Esophagus muscularis mucosa (tissue), 4 donors: ENCODE measurements around the gene CFB. TPM values are rescaled to one million over a fixed set of nuclear protein-coding genes. Genes with fewer than 3 reads are reported as not detected.
"Not testable (repeated sequence)": the region's sequence is repeated elsewhere in the genome, so short reads cannot be mapped to it uniquely, and the experiment has no call there.

ENCODE experiments used
- DNase-seq: peaks from one replicate; pipeline ENCODE4 v3.0.0-alpha.2; 2017; ENCODE audit errors: extremely low spot score
- H3K27ac ChIP-seq, 4 donors: fragments of 200-600 bp; sonication (generic); replicated peaks in 1 of 4; 1 replicate in 3 of 4; 2 replicates in 1 of 4; pipeline ENCODE4 v1.5.1; 2016 to 2019; ENCODE audit warnings: mild to moderate bottlenecking in 1 of 4
- H3K27me3 ChIP-seq, 4 donors: fragments of 200-600 bp; sonication (generic); one replicate each; pipeline versions ENCODE4 v1.5.1 to v1.6.0; 2016 to 2019
- H3K36me3 ChIP-seq, 4 donors: fragments of 200-600 bp; sonication (generic); one replicate each; pipeline ENCODE4 v1.5.1; 2016 to 2019
- H3K4me1 ChIP-seq, 4 donors: fragments of 200-600 bp; sonication (generic); one replicate each; pipeline ENCODE4 v1.5.1; 2016 to 2019
- H3K4me3 ChIP-seq, 4 donors: fragments of 200-600 bp; sonication (generic); 1 replicate in 2 of 4; 2 replicates in 2 of 4; pipeline ENCODE4 v1.5.1; 2016 to 2019; ENCODE audit warnings: mild to moderate bottlenecking in 4 of 4, moderate library complexity in 1 of 4
- H3K9me3 ChIP-seq, 4 donors: fragments of 200-600 bp; sonication (generic); 1 replicate in 3 of 4; 2 replicates in 1 of 4; pipeline ENCODE4 v1.5.1; 2016 to 2019
- EP300 ChIP-seq: sonication (generic); formaldehyde crosslinking; IDR thresholded peaks from one replicate; pipeline ENCODE4 v1.6.1; 2017; ENCODE audit warnings: antibody characterized with exemption
- POLR2A ChIP-seq: fragments of 450-650 bp; IDR thresholded peaks from one replicate; pipeline ENCODE4 v1.6.1; 2017; ENCODE audit warnings: antibody characterized with exemption, moderate library complexity, mild to moderate bottlenecking, low read depth
- POLR2AphosphoS5 ChIP-seq, 2 donors: sonication (generic); formaldehyde crosslinking; IDR thresholded peaks; one replicate each; pipeline ENCODE4 v1.6.1; 2017; ENCODE audit warnings: antibody characterized with exemption in 2 of 2
- WGBS: methylation state at CpG from one replicate; pipeline ENCODE4 v1.1.5; 2018; 5-methylcytosine and 5-hydroxymethylcytosine counted together
- intact Hi-C: fragments of 100-400 bp; cut with DNase I; formaldehyde crosslinking; loops from one replicate; pipeline ENCODE4 v1.15.1; 2023
- small RNA-seq, 3 donors: library from RNA; depleted of rRNA; stranded (forward); fragments of <200 nt; gene quantifications; one replicate each; pipeline ENCODE3, GENCODE V24; 2016
- total RNA-seq, 4 donors: library from RNA; depleted of rRNA; stranded (reverse); fragments of >200 nt; gene quantifications; one replicate each; pipeline versions ENCODE4 v1.1.0 to v1.2.1, GENCODE V29; 2016
- TF ChIP-seq, protein P1 (sequence below), 3 experiments: fragments of 200-600 bp in 2 of 3; fragments of 450-650 bp in 1 of 3; sonication (generic) in 2 of 3; IDR thresholded peaks; one replicate each; pipeline ENCODE4 v1.5.1; 2017 to 2019; ENCODE audit warnings: antibody characterized with exemption in 3 of 3, mild to moderate bottlenecking in 2 of 3, moderate library complexity in 1 of 3

CFB gene
- total RNA-seq, 4 donors from 2014 or later: 11.6 to 28.7 (median 12.7) TPM

GRCh38 chr6:31979238-31979898, 33.5 kb downstream of the CFB start:
- peaks cover 0 to 27% (median 17%) of the 10 kb centered on the region in 4 donors for H3K36me3 ChIP-seq
- H3K27me3 ChIP-seq: no peaks in the 10 kb centered on the region
- no peaks in the 10 kb centered on the region for H3K9me3 ChIP-seq
- H3K4me3 ChIP-seq: no peak overlapping the region
- no peak for DNase-seq
- H3K27ac ChIP-seq: no peak overlapping the region
- peaks cover 0 to 17% (median 0%) of the 10 kb centered on the region in 4 donors for H3K4me1 ChIP-seq
- TF ChIP-seq, protein P1, sequence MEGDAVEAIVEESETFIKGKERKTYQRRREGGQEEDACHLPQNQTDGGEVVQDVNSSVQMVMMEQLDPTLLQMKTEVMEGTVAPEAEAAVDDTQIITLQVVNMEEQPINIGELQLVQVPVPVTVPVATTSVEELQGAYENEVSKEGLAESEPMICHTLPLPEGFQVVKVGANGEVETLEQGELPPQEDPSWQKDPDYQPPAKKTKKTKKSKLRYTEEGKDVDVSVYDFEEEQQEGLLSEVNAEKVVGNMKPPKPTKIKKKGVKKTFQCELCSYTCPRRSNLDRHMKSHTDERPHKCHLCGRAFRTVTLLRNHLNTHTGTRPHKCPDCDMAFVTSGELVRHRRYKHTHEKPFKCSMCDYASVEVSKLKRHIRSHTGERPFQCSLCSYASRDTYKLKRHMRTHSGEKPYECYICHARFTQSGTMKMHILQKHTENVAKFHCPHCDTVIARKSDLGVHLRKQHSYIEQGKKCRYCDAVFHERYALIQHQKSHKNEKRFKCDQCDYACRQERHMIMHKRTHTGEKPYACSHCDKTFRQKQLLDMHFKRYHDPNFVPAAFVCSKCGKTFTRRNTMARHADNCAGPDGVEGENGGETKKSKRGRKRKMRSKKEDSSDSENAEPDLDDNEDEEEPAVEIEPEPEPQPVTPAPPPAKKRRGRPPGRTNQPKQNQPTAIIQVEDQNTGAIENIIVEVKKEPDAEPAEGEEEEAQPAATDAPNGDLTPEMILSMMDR (IDR thresholded peaks at IDR 0.05): no peak
- no peak for TF ChIP-seq POLR2A
- no peak for TF ChIP-seq POLR2AphosphoS5 (IDR thresholded peaks at IDR 0.05)
- TF ChIP-seq EP300: no peak
- WGBS: 94% methylated on average over 3 of the region's 3 CpGs
- intact Hi-C loops: no loop called here

DNA sequence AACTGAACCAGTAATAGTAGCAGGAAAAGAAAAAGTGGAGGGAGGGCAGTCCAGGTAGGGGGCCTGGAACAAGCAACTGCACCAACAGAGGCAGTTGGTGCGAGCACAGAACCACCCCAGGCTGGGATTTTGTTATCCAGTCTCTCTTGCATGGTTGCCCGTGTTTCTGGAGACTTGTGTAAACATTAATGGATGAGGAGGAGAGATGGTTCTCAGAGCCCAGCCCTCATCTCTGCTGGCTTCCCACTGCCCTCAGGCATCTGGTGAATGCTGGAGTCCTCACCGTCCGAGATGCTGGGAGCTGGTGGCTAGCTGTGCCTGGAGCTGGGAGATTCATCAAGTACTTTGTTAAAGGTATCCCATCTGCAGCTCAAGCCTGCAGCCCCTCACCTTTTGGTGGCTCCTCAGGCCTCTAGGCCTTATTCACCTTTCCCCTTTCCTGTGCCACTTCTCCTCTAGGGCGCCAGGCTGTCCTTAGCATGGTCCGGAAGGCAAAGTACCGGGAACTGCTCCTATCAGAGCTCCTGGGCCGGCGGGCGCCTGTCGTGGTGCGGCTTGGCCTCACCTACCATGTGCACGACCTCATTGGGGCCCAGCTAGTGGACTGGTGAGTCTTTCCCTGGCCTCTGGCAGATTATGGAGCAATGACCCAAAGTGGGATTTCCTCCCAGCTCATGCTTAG, 34.4 kb downstream of the CFB start:
- intact Hi-C loops, H3K9me3 ChIP-seq, H3K27me3 ChIP-seq, H3K4me3 ChIP-seq, H3K27ac ChIP-seq, DNase-seq: not testable (repeated sequence)
- peaks cover 0 to 27% (median 13%) of the 10 kb centered on the region in 4 donors for H3K36me3 ChIP-seq
- WGBS: 79% methylated on average over 8 of the region's 13 CpGs
- H3K4me1 ChIP-seq: peaks cover 0 to 13% (median 0%) of the 10 kb centered on the region in 4 donors

GRCh38 chr6:31980998-31981397, 35.1 kb downstream of the CFB start:
- H3K27ac ChIP-seq, DNase-seq, H3K9me3 ChIP-seq, intact Hi-C loops, H3K27me3 ChIP-seq, H3K4me3 ChIP-seq: not testable (repeated sequence)
- WGBS: no CpG with 5 or more reads among the region's 5 CpGs
- H3K4me1 ChIP-seq: peaks cover 0 to 13% (median 0%) of the 10 kb centered on the region in 4 donors
- peaks cover 0 to 27% (median 13%) of the 10 kb centered on the region in 4 donors for H3K36me3 ChIP-seq

DNA sequence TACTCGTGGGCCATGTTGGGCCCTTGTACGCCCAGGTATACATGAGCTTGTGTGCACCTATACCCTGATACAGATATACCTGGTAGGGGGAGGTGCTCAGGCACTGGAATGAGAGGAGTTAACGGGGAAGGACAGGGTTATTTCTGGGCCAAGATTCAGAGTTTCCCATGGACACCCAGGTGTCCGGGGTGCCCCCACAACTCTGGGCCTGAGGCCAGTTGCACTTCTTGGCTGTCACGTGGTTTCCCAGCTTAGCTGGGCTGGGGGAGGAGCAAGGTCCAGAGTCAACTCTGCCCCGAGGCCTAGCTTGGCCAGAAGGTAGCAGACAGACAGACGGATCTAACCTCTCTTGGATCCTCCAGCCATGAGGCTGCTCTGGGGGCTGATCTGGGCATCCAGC, 35.8 kb downstream of the CFB start, which contains the start of gene C4A:
C4A (plus strand) TSS at position 314 of the 400 bp plus-strand sequence; CDS start at position 365, 51 bp downstream.
- intact Hi-C loops, DNase-seq: not testable (repeated sequence)
- WGBS: no CpG with 5 or more reads among the region's 7 CpGs

DNA sequence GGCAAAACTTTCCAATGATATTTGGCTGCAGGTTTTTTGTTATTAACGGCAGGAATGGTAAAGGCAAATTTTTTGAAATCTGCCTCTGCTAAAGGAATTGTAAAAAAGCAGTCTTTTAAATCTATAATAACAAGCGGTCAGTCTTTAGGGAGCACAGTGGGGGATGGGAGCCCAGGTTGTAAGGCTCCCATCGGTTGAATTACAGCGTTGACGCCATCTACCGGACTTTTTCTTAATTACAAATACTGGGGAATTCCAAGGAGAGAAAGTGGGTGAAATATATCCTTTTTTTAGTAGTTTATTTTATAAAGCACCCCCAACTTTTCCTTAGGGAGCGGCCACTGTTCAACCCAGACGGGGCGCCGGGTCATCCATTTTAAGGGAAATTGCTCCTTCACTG, 43.5 kb downstream of the CFB start:
- H3K27me3 ChIP-seq, H3K36me3 ChIP-seq, DNase-seq, H3K9me3 ChIP-seq, H3K4me1 ChIP-seq, intact Hi-C loops, H3K27ac ChIP-seq, H3K4me3 ChIP-seq: not testable (repeated sequence)
- WGBS: no CpG with 5 or more reads among the region's 10 CpGs

More for the DNA sequence above, 35.8 kb downstream of the CFB start, which contains the start of gene C4A:
- not testable (repeated sequence) for H3K27ac ChIP-seq, H3K9me3 ChIP-seq, H3K4me3 ChIP-seq, H3K27me3 ChIP-seq
- Histone ChIP-seq H3K4me1 (peaks cover 0 to 13% (median 0%) of the 10 kb centered on the region in 4 donors), H3K36me3 (peaks cover 0 to 22% (median 13%) of the 10 kb centered on the region in 4 donors)

DNA sequence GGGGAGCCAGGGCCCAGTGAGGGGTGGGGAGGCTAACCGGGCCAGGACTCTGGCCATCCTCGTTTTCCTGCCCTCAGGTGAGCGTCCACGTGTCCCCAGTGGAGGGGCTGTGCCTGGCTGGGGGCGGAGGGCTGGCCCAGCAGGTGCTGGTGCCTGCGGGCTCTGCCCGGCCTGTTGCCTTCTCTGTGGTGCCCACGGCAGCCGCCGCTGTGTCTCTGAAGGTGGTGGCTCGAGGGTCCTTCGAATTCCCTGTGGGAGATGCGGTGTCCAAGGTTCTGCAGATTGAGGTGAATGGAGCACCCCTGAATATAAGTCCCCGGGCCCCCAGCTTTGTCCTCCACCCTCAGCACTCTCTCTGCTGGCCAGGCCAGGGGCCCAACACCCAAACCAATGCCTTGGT, 48.5 kb downstream of the CFB start:
- H3K4me3 ChIP-seq, H3K27ac ChIP-seq, intact Hi-C loops, H3K36me3 ChIP-seq, H3K4me1 ChIP-seq, DNase-seq, H3K27me3 ChIP-seq, H3K9me3 ChIP-seq: not testable (repeated sequence)
- WGBS: no CpG with 5 or more reads among the region's 14 CpGs

- H3K4me3 ChIP-seq, H3K4me1 ChIP-seq, intact Hi-C loops, DNase-seq, H3K27me3 ChIP-seq, H3K36me3 ChIP-seq, H3K9me3 ChIP-seq, H3K27ac ChIP-seq: not testable (repeated sequence)
- WGBS: no CpG with 5 or more reads among the region's 6 CpGs
Measured at GRCh38 chr6:31996385-31996784, 50.5 kb downstream of the CFB start.

Small RNAs within 50 kb of the gene (small RNA-seq; reads per million reads assigned to genes)
- gene AL645922.1: 0 reads per million in 3 donors

Other genes starting within 250 kb of the CFB start
- 10 to 100 TPM; 44.9 to 57.9 (median 52.8) TPM for gene ABHD16A, start 242.8 kb upstream of the CFB start, total RNA-seq
- gene LY6G6F, start 239.2 kb upstream of the CFB start, total RNA-seq: not detected
- not detected for gene LY6G6D, start 230.7 kb upstream of the CFB start, total RNA-seq
- gene LY6G6C, start 224.3 kb upstream of the CFB start, total RNA-seq: not detected
- not detected for gene MPIG6B, start 222.7 kb upstream of the CFB start, total RNA-seq
- gene DDAH2, start 216.8 kb upstream of the CFB start, total RNA-seq: 100 to 1,000 TPM in 2 of 4 donors, 10 to 100 TPM in 2; 78.1 to 119 (median 100) TPM
- gene CLIC1, start 209.6 kb upstream of the CFB start, total RNA-seq: 100 to 1,000 TPM; 208 to 379 (median 290) TPM
- 1 to 10 TPM; 4.0 to 6.4 (median 4.5) TPM for gene MSH5, start 206.1 kb upstream of the CFB start, total RNA-seq
- under 1 TPM in 1 of 4 donors, not detected in 3; 0.83 TPM for gene SAPCD1, start 183.4 kb upstream of the CFB start, total RNA-seq
- under 1 TPM in 3 of 4 donors, not detected in 1; 0.40 to 0.50 (median 0.45) TPM for gene VWA7, start 168.8 kb upstream of the CFB start, total RNA-seq
- gene VARS1, start 150.3 kb upstream of the CFB start, total RNA-seq: 10 to 100 TPM; 25.0 to 53.2 (median 34.8) TPM
- 10 to 100 TPM; 24.2 to 41.5 (median 32.9) TPM for gene LSM2, start 139.1 kb upstream of the CFB start, total RNA-seq
- 1 to 10 TPM; 1.2 to 3.7 (median 2.6) TPM for gene HSPA1L, start 130.8 kb upstream of the CFB start, total RNA-seq
- gene HSPA1A, start 130.6 kb upstream of the CFB start, total RNA-seq: 100 to 1,000 TPM; 235 to 451 (median 370) TPM
- gene HSPA1B, start 118.4 kb upstream of the CFB start, total RNA-seq: 100 to 1,000 TPM; 120 to 315 (median 274) TPM
- gene NEU1, start 83.3 kb upstream of the CFB start, total RNA-seq: 10 to 100 TPM; 24.9 to 39.6 (median 34.9) TPM
- under 1 TPM in 2 of 4 donors, not detected in 2; 0.19 to 0.80 TPM for gene SLC44A4, start 67.1 kb upstream of the CFB start, total RNA-seq
- 10 to 100 TPM; 25.7 to 48.4 (median 38.1) TPM for gene EHMT2, start 48.4 kb upstream of the CFB start, total RNA-seq
- 1 to 10 TPM in 3 of 4 donors, under 1 TPM in 1; 0.66 to 2.5 (median 1.6) TPM for gene ZBTB12, start 44.0 kb upstream of the CFB start, total RNA-seq
- gene C2, start 18.4 kb upstream of the CFB start, total RNA-seq: 10 to 100 TPM in 3 of 4 donors, 1 to 10 TPM in 1; 10.0 to 15.4 (median 12.6) TPM
- 10 to 100 TPM; 79.3 to 81.7 (median 81.1) TPM for gene NELFE, start 12.9 kb downstream of the CFB start, total RNA-seq
- gene SKIC2, start 13.1 kb downstream of the CFB start, total RNA-seq: 10 to 100 TPM; 23.3 to 33.2 (median 28.5) TPM
- gene DXO, start 26.0 kb downstream of the CFB start, total RNA-seq: 10 to 100 TPM; 12.9 to 18.4 (median 15.9) TPM
- 100 to 1,000 TPM in 2 of 4 donors, 10 to 100 TPM in 2; 31.6 to 187 (median 98.2) TPM for gene C4A, start 36.0 kb downstream of the CFB start, total RNA-seq
- 100 to 1,000 TPM in 1 of 4 donors, 10 to 100 TPM in 3; 45.3 to 203 (median 75.8) TPM for gene C4B, start 68.7 kb downstream of the CFB start, total RNA-seq
- gene CYP21A2, start 92.3 kb downstream of the CFB start, total RNA-seq: 1 to 10 TPM in 3 of 4 donors, under 1 TPM in 1; 0.33 to 3.7 (median 1.9) TPM
- gene TNXB, start 163.2 kb downstream of the CFB start, total RNA-seq: 100 to 1,000 TPM; 223 to 525 (median 326) TPM
- 10 to 100 TPM; 17.7 to 37.4 (median 27.2) TPM for gene ATF6B, start 182.2 kb downstream of the CFB start, total RNA-seq
- 1 to 10 TPM; 2.7 to 6.3 (median 3.9) TPM for gene FKBPL, start 184.2 kb downstream of the CFB start, total RNA-seq
- gene PRRT1, start 205.8 kb downstream of the CFB start, total RNA-seq: 1 to 10 TPM; 2.7 to 4.4 (median 4.0) TPM
- gene PPT2, start 208.0 kb downstream of the CFB start, total RNA-seq: 10 to 100 TPM; 14.9 to 31.4 (median 20.8) TPM
- gene EGFL8, start 218.5 kb downstream of the CFB start, total RNA-seq: 10 to 100 TPM in 2 of 4 donors, 1 to 10 TPM in 2; 8.1 to 20.7 (median 13.9) TPM
- 10 to 100 TPM; 52.7 to 76.7 (median 68.9) TPM for gene AGPAT1, start 230.0 kb downstream of the CFB start, total RNA-seq
- gene RNF5, start 232.3 kb downstream of the CFB start, total RNA-seq: 10 to 100 TPM; 76.2 to 91.4 (median 88.5) TPM
- 1 to 10 TPM in 3 of 4 donors, under 1 TPM in 1; 0.83 to 5.9 (median 3.8) TPM for gene AGER, start 238.2 kb downstream of the CFB start, total RNA-seq
- gene PBX2, start 244.1 kb downstream of the CFB start, total RNA-seq: 10 to 100 TPM; 43.6 to 95.9 (median 59.3) TPM
- gene GPSM3, start 246.5 kb downstream of the CFB start, total RNA-seq: 10 to 100 TPM in 1 of 4 donors, 1 to 10 TPM in 3; 5.7 to 17.4 (median 8.6) TPM